GM20000 (cell line): ENCODE data around the gene RASAL3.

Source experiments
- DNase-seq: peaks from one replicate; pipeline ENCODE4 v3.0.0; 2012; ENCODE audit warnings: low spot score
- CTCF ChIP-seq: IDR thresholded peaks from 2 replicates; pipeline ENCODE4 v1.5.1; 2012; ENCODE audit warnings: mild to moderate bottlenecking, control low read depth; ENCODE audit errors: extremely low read depth, missing control alignments

The RASAL3 gene

GRCh38 chr19:15436012-15436825, 28.1 kb downstream of the RASAL3 start:
- TF ChIP-seq CTCF, result no peak
- DNase-seq, result no peak

- DNase-seq, result no peak
- no peak for TF ChIP-seq CTCF
These were observed 30.8 kb downstream of the RASAL3 start for GRCh38 chr19:15433519-15434069.

GRCh38 chr19:15432629-15433518, 31.5 kb downstream of the RASAL3 start:
- peak; percentile 100 for DNase-seq
- no peak for TF ChIP-seq CTCF

- peak; percentile 67 for DNase-seq
- no peak for TF ChIP-seq CTCF
These were observed 32.3 kb downstream of the RASAL3 start for GRCh38 chr19:15432018-15432494.

GRCh38 chr19:15431396-15432017, 32.8 kb downstream of the RASAL3 start:
- no peak for DNase-seq
- TF ChIP-seq CTCF, result no peak

- TF ChIP-seq CTCF, result no peak
These were observed 33.7 kb downstream of the RASAL3 start for GRCh38 chr19:15430526-15431120.

More at GRCh38 chr19:15430526-15431120, 33.7 kb downstream of the RASAL3 start:
- no peak for DNase-seq
